GM18907 (cell line): ENCODE measurements around the gene CLIC1.

Experiments used
- ATAC-seq: cut with Tn5 transposase; IDR thresholded peaks from one replicate; pipeline ENCODE4 v1.9.1; 2021; ENCODE audit warnings: mild to moderate bottlenecking, moderate library complexity; ENCODE audit not compliant: unreplicated experiment

The CLIC1 gene

DNA sequence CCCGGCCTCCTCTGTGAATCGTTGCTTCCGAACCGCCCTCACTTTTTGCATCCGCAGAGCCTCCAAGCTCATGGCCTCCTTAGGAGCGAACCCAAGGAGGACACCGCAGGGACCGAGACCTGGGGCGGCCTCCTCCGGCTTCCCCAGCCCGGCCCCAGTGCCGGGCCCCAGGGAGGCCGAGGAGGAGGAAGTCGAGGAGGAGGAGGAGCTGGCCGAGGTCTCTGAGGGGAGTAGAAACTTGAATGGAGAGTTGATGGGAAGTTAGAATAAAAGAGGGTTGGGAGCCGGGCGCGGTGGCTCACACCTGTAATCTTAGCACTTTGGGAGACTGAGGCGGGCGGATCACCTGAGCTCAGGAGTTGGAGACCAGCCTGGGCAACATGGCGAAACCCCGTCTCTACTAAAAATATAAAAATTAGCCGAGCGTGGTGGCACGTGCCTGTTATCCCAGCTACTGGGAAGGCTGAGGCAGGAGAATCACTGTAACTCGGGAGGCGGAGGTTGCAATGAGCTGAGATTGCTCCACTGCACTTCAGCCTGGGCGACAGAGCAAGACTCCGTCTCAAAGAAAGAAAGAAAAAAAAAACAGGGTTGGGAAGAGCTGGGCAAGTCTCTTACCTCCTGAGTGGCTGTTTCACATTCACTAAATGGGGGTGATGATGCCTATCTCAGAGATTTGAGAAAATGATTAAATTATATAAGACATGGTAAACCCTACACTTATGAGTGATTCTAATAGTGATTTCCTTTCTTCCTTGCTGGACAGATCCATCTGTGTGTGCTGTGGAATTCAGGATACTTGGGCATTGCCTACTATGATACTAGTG is 4.3 kb upstream of the CLIC1 start:
- ATAC-seq = no peak

GRCh38 chr6:31739639-31740396 is 3.5 kb upstream of the CLIC1 start, which contains the start of gene MSH5:
TSS of gene MSH5 (plus strand) at chr6:31740005. CDS start at chr6:31740467, 462 bp downstream.
- ATAC-seq = peak; percentile 69

GRCh38 chr6:31737991-31738979 is 2.0 kb upstream of the CLIC1 start:
- no peak for ATAC-seq

- ATAC-seq = no peak
These were observed 1.1 kb upstream of the CLIC1 start for GRCh38 chr6:31737315-31737990.

DNA sequence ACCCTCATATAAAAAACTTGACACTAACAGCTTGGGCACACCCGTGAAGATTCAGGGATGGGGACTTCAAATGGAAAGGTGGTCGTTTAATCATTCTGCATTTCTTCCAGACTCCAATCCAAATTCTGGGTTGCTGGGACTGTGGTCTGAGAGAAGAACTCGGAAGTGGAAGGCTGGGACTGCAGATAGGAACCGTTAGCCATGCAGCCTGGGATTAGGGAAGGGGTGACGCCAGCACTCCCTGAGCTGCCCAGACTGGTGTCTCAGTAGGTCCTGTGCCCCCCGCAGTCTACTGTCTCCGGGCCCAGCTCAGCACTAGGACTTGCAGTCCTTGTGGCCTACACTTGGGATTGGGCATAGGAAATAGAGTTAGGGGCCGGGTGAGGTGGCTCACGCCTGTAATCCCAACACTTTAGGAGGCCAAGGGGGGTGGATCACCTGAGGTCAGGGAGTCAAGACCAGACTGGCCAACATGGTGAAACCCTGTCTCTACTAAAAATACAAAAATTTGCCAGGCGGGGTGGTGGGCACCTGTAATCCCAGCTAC is 511 bp upstream of the CLIC1 start:
- no peak for ATAC-seq

DNA sequence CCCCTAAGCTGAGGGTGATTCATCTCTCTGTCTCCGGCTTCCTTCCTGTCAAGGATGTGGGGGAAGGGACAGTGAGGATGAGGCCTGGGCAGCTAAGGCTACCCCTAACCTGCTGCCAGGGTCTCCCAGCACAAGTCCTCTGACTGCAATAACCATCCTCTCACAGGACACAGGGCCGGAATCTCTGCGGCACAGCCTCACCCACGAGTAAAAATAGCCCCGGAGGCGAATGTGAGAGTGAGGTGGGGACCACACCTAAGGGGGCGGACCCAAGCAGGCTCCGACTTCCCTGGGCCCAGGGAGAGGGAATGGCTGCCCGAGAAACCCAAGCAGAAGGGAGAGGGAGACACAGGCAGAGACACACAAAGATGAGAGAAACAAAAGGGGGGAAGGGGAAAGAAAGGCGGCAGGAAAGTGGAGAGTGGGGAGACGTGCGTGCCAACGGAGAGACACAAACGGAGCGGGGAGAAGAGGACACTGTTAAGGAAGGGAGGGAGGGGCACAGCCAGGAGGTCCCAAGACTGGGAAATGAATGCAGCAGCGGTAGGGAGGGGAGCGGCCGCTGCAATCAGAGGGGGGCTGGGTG is 1.4 kb downstream of the CLIC1 start:
- ATAC-seq = peak; percentile 30

DNA sequence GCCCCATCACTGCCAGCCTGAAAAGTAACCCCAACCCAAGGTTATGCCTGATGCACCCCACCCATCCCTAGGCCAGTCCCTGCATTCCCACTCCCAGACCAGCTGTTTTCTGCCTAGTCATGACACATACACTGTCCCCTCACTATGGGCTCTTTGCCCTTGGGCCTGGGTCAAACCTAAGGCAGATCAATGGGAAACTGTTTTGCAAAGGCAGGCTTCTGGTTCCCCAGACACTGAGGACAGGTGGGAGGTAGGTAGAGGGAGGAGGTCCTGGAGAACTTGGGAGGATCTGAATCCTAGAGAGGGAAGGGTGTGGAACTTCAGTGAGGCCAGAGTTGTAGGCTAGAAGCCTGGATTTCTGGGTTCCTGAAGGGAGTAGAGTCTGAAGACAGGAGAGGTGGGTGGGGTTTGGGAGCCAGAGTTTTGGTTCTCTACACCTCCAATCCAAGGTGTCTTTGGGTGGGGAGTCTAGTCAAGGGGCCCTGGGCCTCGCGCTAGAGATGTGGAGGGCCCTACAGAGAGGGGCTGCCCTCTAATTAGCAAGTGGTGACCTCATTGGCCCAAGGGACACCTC is 2.0 kb downstream of the CLIC1 start:
- no peak for ATAC-seq

DNA sequence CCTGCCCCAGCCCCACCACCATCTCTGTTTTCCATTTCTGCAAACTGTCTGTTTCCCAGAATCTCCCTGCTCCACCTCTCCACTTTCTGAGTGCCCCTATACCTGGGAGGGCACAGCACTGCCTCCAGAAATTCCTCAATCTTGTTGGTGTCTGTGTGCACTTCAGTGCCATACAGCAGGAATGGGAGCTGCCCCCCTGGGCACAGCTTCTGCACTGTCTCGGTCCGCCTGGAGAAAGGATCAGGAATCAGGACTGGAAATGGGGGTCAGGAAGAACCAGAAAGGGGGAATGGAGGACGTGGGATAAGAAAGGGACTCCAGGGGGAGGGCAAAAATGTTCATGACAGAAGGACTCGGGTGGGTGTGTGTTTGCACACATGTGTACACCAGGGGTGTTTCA is 2.6 kb downstream of the CLIC1 start:
- ATAC-seq = no peak

GRCh38 chr6:31732029-31732428 is 4.3 kb downstream of the CLIC1 start:
- ATAC-seq = no peak

GRCh38 chr6:31730631-31731086 is 5.7 kb downstream of the CLIC1 start:
- no peak for ATAC-seq

DNA sequence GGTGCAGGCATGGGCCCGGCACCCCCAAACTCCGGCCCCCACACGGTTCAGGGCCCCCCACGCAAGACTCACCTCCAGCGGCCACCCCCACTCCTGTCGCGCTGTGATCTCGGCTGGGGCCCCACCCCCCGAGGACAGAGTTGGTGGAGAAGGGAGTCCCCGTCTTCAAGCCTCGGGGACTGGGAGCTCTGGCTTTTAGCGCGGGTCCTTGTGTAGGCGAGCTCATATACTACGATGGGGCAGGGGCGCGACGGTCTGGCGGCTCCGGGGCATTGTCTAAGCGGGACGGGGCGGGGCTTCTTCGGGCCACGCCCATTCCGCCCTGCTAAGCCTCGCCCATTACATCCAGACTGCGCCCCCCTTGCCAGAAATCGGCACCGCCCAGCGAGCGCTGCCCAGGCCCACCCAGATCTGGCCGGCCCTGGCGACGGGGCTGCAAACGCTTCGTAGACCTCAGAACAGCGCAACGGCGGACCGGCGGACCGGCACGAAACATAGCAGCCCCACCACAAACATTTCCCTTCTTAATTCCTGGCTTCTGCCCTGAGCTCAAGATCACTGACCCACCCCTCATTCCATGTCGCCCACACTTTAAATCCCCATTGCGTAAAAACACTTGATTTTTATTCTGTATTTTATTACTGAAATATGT is 6.2 kb downstream of the CLIC1 start:
- ATAC-seq = peak; percentile 24

DNA sequence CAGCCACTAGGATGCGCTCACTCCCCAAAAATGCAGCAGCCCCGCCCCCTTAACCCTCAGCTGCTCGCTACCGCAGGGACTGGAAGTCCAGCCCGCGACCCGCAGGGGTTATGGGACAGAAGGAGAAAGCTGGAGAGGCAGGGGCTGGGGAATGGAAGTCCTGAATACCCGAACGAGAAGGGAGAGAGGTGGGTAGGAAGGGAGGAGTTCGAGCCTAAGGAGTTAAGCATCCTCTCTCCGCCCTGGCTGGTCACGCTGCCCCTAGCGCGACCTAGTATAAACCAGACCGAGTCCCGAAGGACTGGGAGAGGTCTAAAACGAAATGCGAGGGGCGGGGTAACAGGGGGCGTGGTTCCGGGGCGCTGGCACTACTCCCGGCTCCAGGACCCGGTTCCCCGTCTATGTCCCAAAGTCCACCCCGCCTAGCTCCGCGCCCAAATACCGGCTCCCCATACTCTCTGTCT is 6.8 kb downstream of the CLIC1 start:
- ATAC-seq = peak; percentile 54

GRCh38 chr6:31728767-31729514 is 7.4 kb downstream of the CLIC1 start, which contains the start of gene DDAH2:
TSS of gene DDAH2 (minus strand) at chr6:31729299. CDS start at chr6:31729161, 138 bp downstream.
- ATAC-seq = no peak

DNA sequence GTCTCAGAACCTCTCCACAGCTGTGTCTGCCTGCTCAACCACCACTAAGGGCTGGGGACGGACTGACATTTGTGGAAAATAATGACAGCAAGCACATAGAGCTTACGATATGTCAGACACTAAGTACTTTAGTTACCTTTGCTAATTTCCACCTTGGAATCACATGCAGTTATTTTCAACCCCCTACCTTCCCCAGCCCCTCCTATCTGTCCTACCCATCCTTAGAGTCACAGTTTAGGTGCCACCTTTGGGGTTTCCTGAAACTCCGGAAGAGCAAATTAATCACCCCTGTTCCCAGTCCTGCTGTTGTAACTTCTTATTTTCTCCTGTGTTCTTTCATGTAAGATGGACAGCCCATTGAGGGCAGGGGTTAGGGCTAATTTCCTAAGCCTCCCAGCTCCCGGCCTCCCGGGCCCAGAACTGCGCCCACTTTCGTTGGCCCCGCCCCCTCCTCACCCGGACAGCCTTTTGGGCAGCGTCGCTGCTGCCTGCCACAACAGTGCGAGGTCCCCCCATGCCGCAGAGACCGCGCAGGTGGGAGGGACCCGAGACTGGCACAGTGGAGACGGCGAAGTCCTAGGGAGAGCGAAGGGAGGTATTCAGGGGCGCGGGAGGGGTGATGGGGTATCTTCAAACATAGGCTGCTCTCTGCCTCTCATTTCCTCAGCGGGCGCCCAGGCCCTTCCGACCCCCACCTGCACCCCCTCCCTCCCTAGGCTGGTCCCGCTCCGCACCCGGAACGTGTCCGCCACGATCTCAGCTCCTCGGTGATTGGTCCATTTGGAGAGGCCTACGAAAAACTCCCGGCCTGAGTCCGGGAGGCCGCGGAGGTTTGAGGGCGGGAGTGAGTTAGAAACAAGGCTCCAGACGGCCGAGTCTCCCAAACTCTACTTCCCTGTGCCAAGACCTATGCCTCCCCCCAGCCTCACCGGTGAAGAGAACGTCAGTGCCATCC is 8.3 kb downstream of the CLIC1 start:
- ATAC-seq = no peak

DNA sequence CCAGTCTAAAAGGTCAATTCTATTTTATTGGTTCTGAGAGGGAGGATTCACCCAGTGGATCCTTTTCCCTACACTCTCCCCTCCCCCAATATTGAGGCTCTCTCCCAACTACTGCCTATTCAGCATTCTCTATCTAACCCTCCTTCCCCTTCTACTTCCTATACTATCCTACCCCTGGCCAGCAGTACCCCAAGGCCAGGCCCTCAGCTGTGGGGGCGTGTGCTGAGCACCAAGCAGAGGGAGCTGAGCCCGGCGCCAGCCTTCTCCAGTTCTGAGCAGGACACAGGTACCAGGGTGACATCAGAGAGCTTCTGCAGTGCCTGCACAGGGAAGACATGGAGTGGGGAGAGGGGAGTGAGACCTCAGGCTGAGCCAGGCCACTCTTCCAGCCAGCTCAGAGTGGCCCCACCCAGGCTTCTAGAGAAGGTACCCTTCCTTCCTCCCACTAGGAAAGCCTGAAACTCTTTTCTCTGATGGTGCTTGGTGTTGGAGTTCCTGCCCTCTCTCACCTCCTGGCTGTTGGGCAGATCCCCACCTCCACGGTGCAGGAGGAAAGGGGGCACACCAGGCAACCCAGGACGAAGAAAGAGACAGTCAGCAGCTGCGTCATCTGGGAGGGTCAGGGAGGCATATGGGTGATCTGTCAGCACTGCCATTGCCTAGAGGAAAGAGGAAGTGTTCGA is 9.2 kb downstream of the CLIC1 start:
- ATAC-seq = peak; percentile 44
